ENCODE results near the gene CASKIN2. TPM values are rescaled to one million over a fixed set of nuclear protein-coding genes. Genes with fewer than 3 reads are reported as not detected.

The CASKIN2 gene
- polyA plus RNA-seq, 3 donors: 0.33 TPM; not detected in 2

GRCh38 chr17:75564195-75564594 is 48.9 kb upstream of the CASKIN2 start:
- H3K36me3 ChIP-seq (replicated peaks in 1 of 2; ENCODE audit: control insufficient read depth in 1 of 2, insufficient read depth in 2 of 2, low read length in 2 of 2): no peaks in the 10 kb centered on the region
- WGBS (ENCODE audit: insufficient coverage): 92% methylated on average over 9 of the region's 11 CpGs
- H4K20me1 ChIP-seq (ENCODE audit: insufficient read depth, low read length): no peaks in the 10 kb centered on the region
- Mint-ChIP-seq H3K4me3 (no peak overlapping the region), H3K27ac (no peak overlapping the region), H3K27me3 (ENCODE audit: low read depth in 3 of 3) (peaks cover 0 to 4% (median 2%) of the 10 kb centered on the region in 3 donors), H3K4me1 (peaks cover 6% of the 10 kb centered on the region), H3K36me3 (no peaks in the 10 kb centered on the region), H3K9me3 (no peaks in the 10 kb centered on the region)
- H3K9me3 ChIP-seq (replicated peaks in 1 of 2; ENCODE audit: control insufficient read depth in 1 of 2, insufficient read depth in 1 of 2, low read length in 2 of 2): no peaks in the 10 kb centered on the region
- TF ChIP-seq, protein P1, sequence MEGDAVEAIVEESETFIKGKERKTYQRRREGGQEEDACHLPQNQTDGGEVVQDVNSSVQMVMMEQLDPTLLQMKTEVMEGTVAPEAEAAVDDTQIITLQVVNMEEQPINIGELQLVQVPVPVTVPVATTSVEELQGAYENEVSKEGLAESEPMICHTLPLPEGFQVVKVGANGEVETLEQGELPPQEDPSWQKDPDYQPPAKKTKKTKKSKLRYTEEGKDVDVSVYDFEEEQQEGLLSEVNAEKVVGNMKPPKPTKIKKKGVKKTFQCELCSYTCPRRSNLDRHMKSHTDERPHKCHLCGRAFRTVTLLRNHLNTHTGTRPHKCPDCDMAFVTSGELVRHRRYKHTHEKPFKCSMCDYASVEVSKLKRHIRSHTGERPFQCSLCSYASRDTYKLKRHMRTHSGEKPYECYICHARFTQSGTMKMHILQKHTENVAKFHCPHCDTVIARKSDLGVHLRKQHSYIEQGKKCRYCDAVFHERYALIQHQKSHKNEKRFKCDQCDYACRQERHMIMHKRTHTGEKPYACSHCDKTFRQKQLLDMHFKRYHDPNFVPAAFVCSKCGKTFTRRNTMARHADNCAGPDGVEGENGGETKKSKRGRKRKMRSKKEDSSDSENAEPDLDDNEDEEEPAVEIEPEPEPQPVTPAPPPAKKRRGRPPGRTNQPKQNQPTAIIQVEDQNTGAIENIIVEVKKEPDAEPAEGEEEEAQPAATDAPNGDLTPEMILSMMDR (IDR thresholded peaks at IDR 0.05): no peak
- no peaks in the 10 kb centered on the region for H3K27me3 ChIP-seq (ENCODE audit: control insufficient read depth in 2 of 2, insufficient read depth in 2 of 2, low read length in 2 of 2)
- DNase-seq: no peak
- intact Hi-C loops (cut with micrococcal nuclease): no loop called here
- no peaks in the 10 kb centered on the region for H3K79me2 ChIP-seq (ENCODE audit: insufficient read depth, low read length)
- H3K4me2 ChIP-seq (replicated peaks; ENCODE audit: extremely low read depth, low read length, poor library complexity, severe bottlenecking): no peak overlapping the region
- no peak overlapping the region for H3K27ac ChIP-seq (ENCODE audit: low read depth in 1 of 2, low read length in 2 of 2)
- no peak overlapping the region for H2AFZ ChIP-seq (ENCODE audit: insufficient read depth, low read depth, low read length, poor library complexity, severe bottlenecking)
- no peak overlapping the region for H3K4me3 ChIP-seq (replicated peaks in 1 of 3; ENCODE audit: low read depth in 2 of 3, low read length in 3 of 3)
- H3K4me1 ChIP-seq (ENCODE audit: control insufficient read depth in 1 of 2, insufficient read depth in 2 of 2, low read length in 2 of 2): peaks cover 3 to 4% of the 10 kb centered on the region in 2 donors
- no peak overlapping the region for H3K9ac ChIP-seq (ENCODE audit: insufficient read depth, low read length, poor library complexity, severe bottlenecking)

DNA sequence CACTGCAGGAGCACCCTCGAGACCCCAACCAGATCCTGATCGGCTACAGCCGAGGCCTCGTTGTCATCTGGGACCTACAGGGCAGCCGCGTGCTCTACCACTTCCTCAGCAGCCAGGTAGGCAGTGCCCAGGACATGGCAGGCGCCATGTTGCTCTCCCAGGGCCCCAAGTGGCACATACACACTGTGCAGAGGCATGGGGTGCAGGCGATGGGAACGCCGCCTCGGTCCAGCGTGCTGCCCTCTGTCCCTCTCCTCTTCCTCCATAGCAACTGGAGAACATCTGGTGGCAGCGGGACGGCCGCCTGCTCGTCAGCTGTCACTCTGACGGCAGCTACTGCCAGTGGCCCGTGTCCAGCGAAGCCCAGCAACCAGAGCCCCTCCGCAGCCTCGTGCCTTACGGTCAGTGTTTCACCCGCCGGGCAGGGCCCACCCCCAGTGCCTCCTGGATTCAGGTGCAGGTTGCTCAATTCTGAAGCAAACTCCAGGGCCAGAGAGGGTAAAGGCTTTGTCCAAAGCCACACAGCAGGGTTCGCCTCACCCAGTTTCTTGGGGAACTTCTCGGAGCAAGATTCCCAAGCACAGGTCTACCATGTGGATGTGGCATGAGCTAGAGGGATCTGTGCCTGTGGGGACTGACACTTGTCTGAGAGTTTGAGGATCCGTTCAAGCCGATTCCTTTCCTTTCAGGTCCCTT is 47.9 kb upstream of the CASKIN2 start:
- Histone ChIP-seq H3K4me1 (ENCODE audit: control insufficient read depth in 1 of 2, insufficient read depth in 2 of 2, low read length in 2 of 2) (peaks cover 3 to 4% of the 10 kb centered on the region in 2 donors), H3K4me2 (replicated peaks; ENCODE audit: extremely low read depth, low read length, poor library complexity, severe bottlenecking) (no peak overlapping the region), H3K27me3 (ENCODE audit: control insufficient read depth in 2 of 2, insufficient read depth in 2 of 2, low read length in 2 of 2) (no peaks in the 10 kb centered on the region), H3K9ac (ENCODE audit: insufficient read depth, low read length, poor library complexity, severe bottlenecking) (no peak overlapping the region), H3K4me3 (replicated peaks in 1 of 3; ENCODE audit: low read depth in 2 of 3, low read length in 3 of 3) (no peak overlapping the region), H3K36me3 (replicated peaks in 1 of 2; ENCODE audit: control insufficient read depth in 1 of 2, insufficient read depth in 2 of 2, low read length in 2 of 2) (no peaks in the 10 kb centered on the region), H2AFZ (ENCODE audit: insufficient read depth, low read depth, low read length, poor library complexity, severe bottlenecking) (no peak overlapping the region), H3K27ac (ENCODE audit: low read depth in 1 of 2, low read length in 2 of 2) (no peak overlapping the region), H3K79me2 (ENCODE audit: insufficient read depth, low read length) (no peaks in the 10 kb centered on the region), H3K9me3 (replicated peaks in 1 of 2; ENCODE audit: control insufficient read depth in 1 of 2, insufficient read depth in 1 of 2, low read length in 2 of 2) (no peaks in the 10 kb centered on the region), H4K20me1 (ENCODE audit: insufficient read depth, low read length) (no peaks in the 10 kb centered on the region)
- intact Hi-C loops (cut with micrococcal nuclease): no loop called here
- H3K9me3 Mint-ChIP-seq: peaks cover 0 to 2% (median 0%) of the 10 kb centered on the region in 7 donors
- no peak for DNase-seq
- WGBS (ENCODE audit: insufficient coverage): 95% methylated on average over 27 of the region's 28 CpGs
- peaks cover 0 to 4% (median 2%) of the 10 kb centered on the region in 3 donors for H3K27me3 Mint-ChIP-seq (ENCODE audit: low read depth in 3 of 3)
- H3K27ac Mint-ChIP-seq: no peak overlapping the region
- H3K4me1 Mint-ChIP-seq: peaks cover 6% of the 10 kb centered on the region
- H3K36me3 Mint-ChIP-seq: no peaks in the 10 kb centered on the region
- TF ChIP-seq, protein P1 (IDR thresholded peaks at IDR 0.05): no peak
- H3K4me3 Mint-ChIP-seq: no peak overlapping the region

Data from CD14-positive monocyte (primary cell).